Measurements from ENCODE around the gene GAB2. TPM values are rescaled to one million over a fixed set of nuclear protein-coding genes. Genes with fewer than 3 reads are reported as not detected.

The GAB2 gene
- total RNA-seq, 1 experiment from 2014 or later, result 10.0 TPM

DNA sequence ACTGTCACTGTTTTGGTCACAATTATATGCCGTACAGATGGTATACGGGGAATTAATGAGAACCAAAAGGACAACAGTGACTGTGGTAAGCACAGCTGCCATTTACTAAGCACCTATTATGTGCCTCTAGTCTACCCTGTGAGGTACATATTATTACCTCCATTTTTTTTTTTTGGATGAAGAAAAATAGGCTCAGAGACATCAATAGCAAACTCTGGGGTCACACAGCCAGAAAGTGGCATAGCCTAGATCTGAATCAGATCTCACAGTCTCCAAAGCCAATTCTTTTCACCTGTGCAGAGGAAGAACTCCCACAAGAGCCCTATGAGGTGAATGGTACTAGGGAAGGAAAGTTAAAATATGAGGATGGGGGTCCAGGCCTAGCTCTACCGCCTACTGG, 160.0 kb downstream of the GAB2 start:
- POLR2A ChIA-PET, result no interaction called here
- no peak overlapping the region for H3K27ac ChIP-seq (ENCODE audit: low read length)
- no peaks in the 10 kb centered on the region for H3K4me1 ChIP-seq (ENCODE audit: control insufficient read depth, insufficient read depth, low read length)
- TF ChIP-seq, protein P1, sequence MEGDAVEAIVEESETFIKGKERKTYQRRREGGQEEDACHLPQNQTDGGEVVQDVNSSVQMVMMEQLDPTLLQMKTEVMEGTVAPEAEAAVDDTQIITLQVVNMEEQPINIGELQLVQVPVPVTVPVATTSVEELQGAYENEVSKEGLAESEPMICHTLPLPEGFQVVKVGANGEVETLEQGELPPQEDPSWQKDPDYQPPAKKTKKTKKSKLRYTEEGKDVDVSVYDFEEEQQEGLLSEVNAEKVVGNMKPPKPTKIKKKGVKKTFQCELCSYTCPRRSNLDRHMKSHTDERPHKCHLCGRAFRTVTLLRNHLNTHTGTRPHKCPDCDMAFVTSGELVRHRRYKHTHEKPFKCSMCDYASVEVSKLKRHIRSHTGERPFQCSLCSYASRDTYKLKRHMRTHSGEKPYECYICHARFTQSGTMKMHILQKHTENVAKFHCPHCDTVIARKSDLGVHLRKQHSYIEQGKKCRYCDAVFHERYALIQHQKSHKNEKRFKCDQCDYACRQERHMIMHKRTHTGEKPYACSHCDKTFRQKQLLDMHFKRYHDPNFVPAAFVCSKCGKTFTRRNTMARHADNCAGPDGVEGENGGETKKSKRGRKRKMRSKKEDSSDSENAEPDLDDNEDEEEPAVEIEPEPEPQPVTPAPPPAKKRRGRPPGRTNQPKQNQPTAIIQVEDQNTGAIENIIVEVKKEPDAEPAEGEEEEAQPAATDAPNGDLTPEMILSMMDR (IDR thresholded peaks at IDR 0.05), result no peak
- TF ChIP-seq REST (IDR thresholded peaks at IDR 0.05; ENCODE audit: insufficient read depth in 1 of 2, low read depth in 2 of 2, low read length in 1 of 2) (no peak), POLR2AphosphoS5 (IDR thresholded peaks at IDR 0.05; ENCODE audit: low read depth, low read length) (no peak), TCF7L2 (IDR thresholded peaks at IDR 0.05; ENCODE audit: low read depth, low read length) (no peak), SIN3A (IDR thresholded peaks at IDR 0.05; ENCODE audit: borderline replicate concordance, insufficient read depth, low read depth, low read length) (no peak)
- CTCF ChIA-PET, result no interaction called here
- H3K27me3 ChIP-seq (ENCODE audit: control insufficient read depth, insufficient read depth, low read length), result no peaks in the 10 kb centered on the region
- BruUV-seq (replicated peaks), result no TSS peak
- no peak overlapping the region for H3K4me3 ChIP-seq (ENCODE audit: low read depth in 2 of 2, low read length in 2 of 2)
- DNase-seq (ENCODE audit: low read depth, low spot score) (no peak), ATAC-seq (no peak)
- intact Hi-C loops (cut with micrococcal nuclease; ENCODE audit: unreplicated experiment) (no loop called here), in situ Hi-C loops (cut with HindIII; ENCODE audit: low pct_unique_long_range_greater_than_20kb, low sequenced_read_pairs) (no loop called here)
- no peaks in the 10 kb centered on the region for H3K36me3 ChIP-seq (ENCODE audit: control insufficient read depth, insufficient read depth, low read length)
- H3K9me3 ChIP-seq (ENCODE audit: control insufficient read depth, insufficient read depth, low read depth, low read length), result no peaks in the 10 kb centered on the region

- CTCF ChIA-PET, result no interaction called here
Measured at GRCh38 chr11:78256962-78257361, 160.7 kb downstream of the GAB2 start.

More at GRCh38 chr11:78256962-78257361, 160.7 kb downstream of the GAB2 start:
- Histone ChIP-seq H3K9me3 (ENCODE audit: control insufficient read depth, insufficient read depth, low read depth, low read length) (no peaks in the 10 kb centered on the region), H3K36me3 (ENCODE audit: control insufficient read depth, insufficient read depth, low read length) (no peaks in the 10 kb centered on the region), H3K27ac (ENCODE audit: low read length) (no peak overlapping the region), H3K4me1 (ENCODE audit: control insufficient read depth, insufficient read depth, low read length) (no peaks in the 10 kb centered on the region), H3K27me3 (ENCODE audit: control insufficient read depth, insufficient read depth, low read length) (no peaks in the 10 kb centered on the region), H3K4me3 (ENCODE audit: low read depth in 2 of 2, low read length in 2 of 2) (no peak overlapping the region)
- in situ Hi-C loops (cut with HindIII; ENCODE audit: low pct_unique_long_range_greater_than_20kb, low sequenced_read_pairs) (no loop called here), intact Hi-C loops (cut with micrococcal nuclease; ENCODE audit: unreplicated experiment) (no loop called here)
- no peak for DNase-seq (ENCODE audit: low read depth, low spot score)
- no TSS peak for BruUV-seq (replicated peaks)
- no peak for ATAC-seq
- no peak for TF ChIP-seq REST (IDR thresholded peaks at IDR 0.05; ENCODE audit: insufficient read depth in 1 of 2, low read depth in 2 of 2, low read length in 1 of 2)
- TF ChIP-seq, protein P1 (IDR thresholded peaks at IDR 0.05), result no peak
- no peak for TF ChIP-seq POLR2AphosphoS5 (IDR thresholded peaks at IDR 0.05; ENCODE audit: low read depth, low read length)
- no peak for TF ChIP-seq SIN3A (IDR thresholded peaks at IDR 0.05; ENCODE audit: borderline replicate concordance, insufficient read depth, low read depth, low read length)
- TF ChIP-seq TCF7L2 (IDR thresholded peaks at IDR 0.05; ENCODE audit: low read depth, low read length), result no peak
- POLR2A ChIA-PET, result no interaction called here
